H9 (cell line): ENCODE measurements around the gene FBLN7. TPM values are rescaled to one million over a fixed set of nuclear protein-coding genes. Genes with fewer than 3 reads are reported as not detected.

Source experiments
- DNase-seq: peaks from one replicate; pipeline ENCODE4 v3.0.0-alpha.2; 2017
- H2AFZ ChIP-seq: one replicate; pipeline ENCODE4 v1.6.1; 2013; ENCODE audit warnings: mild to moderate bottlenecking, low read length, control low read depth, moderate library complexity
- H2AK5ac ChIP-seq: 2 replicates; pipeline ENCODE4 v1.6.1; 2013; ENCODE audit warnings: low read length, control low read depth, mixed read lengths; ENCODE audit not compliant: insufficient read length
- H2BK120ac ChIP-seq: one replicate; pipeline ENCODE4 v1.6.1; 2013; ENCODE audit warnings: low read depth, mild to moderate bottlenecking, low read length, control low read depth, inconsistent platforms; ENCODE audit not compliant: poor library complexity, severe bottlenecking
- H2BK12ac ChIP-seq: 2 replicates; pipeline ENCODE4 v1.6.1; 2013; ENCODE audit warnings: low read length, control low read depth, mixed read lengths, low read depth; ENCODE audit not compliant: insufficient read length
- H2BK15ac ChIP-seq: 2 replicates; pipeline ENCODE4 v1.6.1; 2013; ENCODE audit warnings: low read depth, low read length, control low read depth
- H2BK20ac ChIP-seq: one replicate; pipeline ENCODE4 v1.6.1; 2013; ENCODE audit warnings: low read depth, mild to moderate bottlenecking, low read length, control low read depth, inconsistent platforms; ENCODE audit not compliant: poor library complexity, severe bottlenecking
- H2BK5ac ChIP-seq: 2 replicates; pipeline ENCODE4 v1.6.1; 2013; ENCODE audit warnings: low read length, control low read depth, mixed read lengths; ENCODE audit not compliant: insufficient read length
- H3K14ac ChIP-seq: 2 replicates; pipeline ENCODE4 v1.6.1; 2013; ENCODE audit warnings: low read length, control low read depth; ENCODE audit not compliant: insufficient read depth
- H3K18ac ChIP-seq: 2 replicates; pipeline ENCODE4 v1.6.1; 2013; ENCODE audit warnings: low read depth, mild to moderate bottlenecking, mixed read lengths, low read length, control low read depth; ENCODE audit not compliant: insufficient read length
- H3K23ac ChIP-seq: 2 replicates; pipeline ENCODE4 v1.6.1; 2013; ENCODE audit warnings: low read length, control low read depth, mixed read lengths, low read depth; ENCODE audit not compliant: insufficient read length
- H3K23me2 ChIP-seq: 2 replicates; pipeline ENCODE4 v1.6.1; 2013; ENCODE audit warnings: low read depth, mild to moderate bottlenecking, mixed read lengths, low read length, control low read depth; ENCODE audit not compliant: insufficient read length, poor library complexity, severe bottlenecking
- H3K27ac ChIP-seq: 2 replicates; pipeline ENCODE4 v1.5.1; 2013; ENCODE audit warnings: low read length, control low read depth, mixed read lengths, low read depth; ENCODE audit not compliant: insufficient read length
- H3K27me3 ChIP-seq: 2 replicates; pipeline ENCODE4 v1.6.1; 2013; ENCODE audit warnings: low read length, control low read depth, inconsistent platforms; ENCODE audit not compliant: insufficient read depth
- H3K4ac ChIP-seq: 2 replicates; pipeline ENCODE4 v1.6.1; 2013; ENCODE audit warnings: low read depth, mild to moderate bottlenecking, control low read depth, inconsistent platforms, low read length, moderate library complexity
- H3K4me1 ChIP-seq: 2 replicates; pipeline ENCODE4 v1.6.1; 2013; ENCODE audit warnings: low read length, control low read depth, inconsistent platforms; ENCODE audit not compliant: insufficient read depth
- H3K4me2 ChIP-seq: 2 replicates; pipeline ENCODE4 v1.6.1; 2013; ENCODE audit warnings: low read length, control low read depth, mixed read lengths; ENCODE audit not compliant: insufficient read length, insufficient read depth
- H3K56ac ChIP-seq: 2 replicates; pipeline ENCODE4 v1.6.1; 2013; ENCODE audit warnings: low read depth, mild to moderate bottlenecking, mixed read lengths, low read length, control low read depth; ENCODE audit not compliant: insufficient read length
- H3K79me1 ChIP-seq: 2 replicates; pipeline ENCODE4 v1.6.1; 2013; ENCODE audit warnings: low read depth, mild to moderate bottlenecking, moderate library complexity, low read length, control low read depth, inconsistent platforms; ENCODE audit not compliant: insufficient read depth, poor library complexity, severe bottlenecking
- H3K79me2 ChIP-seq: 2 replicates; pipeline ENCODE4 v1.6.1; 2013; ENCODE audit warnings: low read length, control low read depth, inconsistent platforms; ENCODE audit not compliant: insufficient read depth
- H3K9ac ChIP-seq: 2 replicates; pipeline ENCODE4 v1.6.1; 2013; ENCODE audit warnings: low read length, control low read depth, mixed read lengths; ENCODE audit not compliant: insufficient read length; ENCODE audit errors: extremely low read depth
- H3K9me3 ChIP-seq: one replicate; pipeline ENCODE4 v1.6.1; 2013; ENCODE audit warnings: low read depth, low read length, inconsistent platforms; ENCODE audit not compliant: control insufficient read depth
- H3T11ph ChIP-seq: one replicate; pipeline ENCODE4 v1.6.1; 2013; ENCODE audit warnings: mild to moderate bottlenecking, low read length, control low read depth, inconsistent platforms
- H4K20me1 ChIP-seq: one replicate; pipeline ENCODE4 v1.6.1; 2013; ENCODE audit not compliant: control insufficient read depth, insufficient read length, insufficient read depth
- H4K5ac ChIP-seq: 2 replicates; pipeline ENCODE4 v1.6.1; 2013; ENCODE audit warnings: low read depth, mild to moderate bottlenecking, mixed read lengths, low read length, control low read depth; ENCODE audit not compliant: insufficient read length
- H4K8ac ChIP-seq: replicated peaks from 2 replicates; pipeline ENCODE4 v1.6.1; 2013; ENCODE audit warnings: low read length, control low read depth, mixed read lengths, low read depth; ENCODE audit not compliant: insufficient read length
- H4K91ac ChIP-seq: 2 replicates; pipeline ENCODE4 v1.6.1; 2013; ENCODE audit warnings: low read depth, mild to moderate bottlenecking, moderate library complexity, mixed read lengths, low read length, control low read depth; ENCODE audit not compliant: insufficient read length
- H3K27ac Mint-ChIP-seq, 3 experiments: 2 replicates in 2 of 3; 3 replicates in 1 of 3; pipeline ENCODE4 v1.8.0; 2020 to 2021; ENCODE audit warnings: mixed read lengths in 3 of 3, mild to moderate bottlenecking in 1 of 3, moderate library complexity in 1 of 3
- H3K27me3 Mint-ChIP-seq: 2 replicates; pipeline ENCODE4 v1.8.0; 2021; ENCODE audit warnings: low read depth, mild to moderate bottlenecking, moderate library complexity, mixed read lengths
- H3K36me3 Mint-ChIP-seq, 3 experiments: 2 replicates in 2 of 3; 3 replicates in 1 of 3; pipeline ENCODE4 v1.8.0; 2020 to 2021; ENCODE audit warnings: low read depth in 3 of 3, mixed read lengths in 3 of 3; ENCODE audit not compliant: insufficient read depth in 1 of 3
- H3K4me1 Mint-ChIP-seq, 2 experiments: 2 replicates each; pipeline ENCODE4 v1.8.0; 2020; ENCODE audit warnings: mixed read lengths in 2 of 2
- H3K4me3 Mint-ChIP-seq, 2 experiments: 2 replicates in 1 of 2; 3 replicates in 1 of 2; pipeline ENCODE4 v1.8.0; 2020 to 2021; ENCODE audit warnings: mild to moderate bottlenecking in 2 of 2, mixed read lengths in 2 of 2, moderate library complexity in 1 of 2
- H3K9me3 Mint-ChIP-seq, 2 experiments: 2 replicates in 1 of 2; 3 replicates in 1 of 2; pipeline ENCODE4 v1.8.0; 2020; ENCODE audit warnings: mild to moderate bottlenecking in 2 of 2, mixed read lengths in 2 of 2, moderate library complexity in 1 of 2
- WGBS: extraction: QIAGEN DNeasy Blood & Tissue Kit; methylation state at CpG from one replicate; pipeline ENCODE4 v1.1.7; 2013; ENCODE audit warnings: missing lambda C conversion rate, low lambda C conversion rate, mixed read lengths; ENCODE audit not compliant: insufficient read length; ENCODE audit errors: extremely low coverage; 5-methylcytosine and 5-hydroxymethylcytosine counted together
- total RNA-seq: library from RNA; stranded (reverse); gene quantifications from 2 replicates; pipeline ENCODE4 v1.2.1, GENCODE V29; 2021
- TF ChIP-seq, protein P1 (sequence below): fragments of 200-600 bp; sonication (generic); conservative IDR thresholded peaks from 3 replicates; pipeline ENCODE4 v1.8.0; 2021; ENCODE audit warnings: antibody characterized with exemption, mild to moderate bottlenecking

The FBLN7 gene
- total RNA-seq, 1 experiment from 2014 or later, result 1.3 TPM

DNA sequence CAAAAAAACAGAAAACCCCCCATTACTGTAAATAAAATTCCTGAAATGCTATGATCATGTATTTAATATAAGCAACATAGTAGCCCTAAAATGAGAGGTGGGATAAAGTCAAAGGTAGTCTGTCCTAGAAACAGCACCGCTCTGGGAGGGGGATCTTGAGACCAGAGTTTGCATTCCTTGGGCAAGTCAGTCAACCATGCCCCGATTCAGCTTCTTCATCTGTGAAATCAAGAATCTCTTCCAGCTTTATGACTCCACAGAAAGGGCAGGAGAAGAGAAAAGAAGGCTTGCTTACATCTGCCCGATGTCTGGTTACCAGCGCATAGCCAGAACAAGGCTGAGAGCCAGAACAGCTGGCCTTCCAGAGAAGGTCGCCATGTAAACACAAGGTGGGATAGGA, 2.1 kb upstream of the FBLN7 start:
- no peak overlapping the region for H4K5ac ChIP-seq
- no peak overlapping the region for H2BK20ac ChIP-seq
- H3K4me1 ChIP-seq, result no peaks in the 10 kb centered on the region
- Mint-ChIP-seq H3K36me3 (peaks cover 0 to 5% (median 0%) of the 10 kb centered on the region in 3 experiments; a peak in 2 of 7 replicates), H3K27me3 (peaks cover 70% of the 10 kb centered on the region), H3K27ac (no peak overlapping the region), H3K9me3 (peaks cover 5 to 7% of the 10 kb centered on the region in 2 experiments; a peak in 3 of 5 replicates), H3K4me3 (peak overlapping the region in 1 of 2 experiments; percentile 12; a peak in 2 of 5 replicates), H3K4me1 (peaks cover 6 to 18% of the 10 kb centered on the region in 2 experiments)
- H3K56ac ChIP-seq, result no peak overlapping the region
- no peak overlapping the region for H3K18ac ChIP-seq
- H4K8ac ChIP-seq, result no peak overlapping the region
- WGBS, result no CpG with 5 or more reads among the region's 5 CpGs
- no peak overlapping the region for H3K23ac ChIP-seq
- TF ChIP-seq, protein P1, sequence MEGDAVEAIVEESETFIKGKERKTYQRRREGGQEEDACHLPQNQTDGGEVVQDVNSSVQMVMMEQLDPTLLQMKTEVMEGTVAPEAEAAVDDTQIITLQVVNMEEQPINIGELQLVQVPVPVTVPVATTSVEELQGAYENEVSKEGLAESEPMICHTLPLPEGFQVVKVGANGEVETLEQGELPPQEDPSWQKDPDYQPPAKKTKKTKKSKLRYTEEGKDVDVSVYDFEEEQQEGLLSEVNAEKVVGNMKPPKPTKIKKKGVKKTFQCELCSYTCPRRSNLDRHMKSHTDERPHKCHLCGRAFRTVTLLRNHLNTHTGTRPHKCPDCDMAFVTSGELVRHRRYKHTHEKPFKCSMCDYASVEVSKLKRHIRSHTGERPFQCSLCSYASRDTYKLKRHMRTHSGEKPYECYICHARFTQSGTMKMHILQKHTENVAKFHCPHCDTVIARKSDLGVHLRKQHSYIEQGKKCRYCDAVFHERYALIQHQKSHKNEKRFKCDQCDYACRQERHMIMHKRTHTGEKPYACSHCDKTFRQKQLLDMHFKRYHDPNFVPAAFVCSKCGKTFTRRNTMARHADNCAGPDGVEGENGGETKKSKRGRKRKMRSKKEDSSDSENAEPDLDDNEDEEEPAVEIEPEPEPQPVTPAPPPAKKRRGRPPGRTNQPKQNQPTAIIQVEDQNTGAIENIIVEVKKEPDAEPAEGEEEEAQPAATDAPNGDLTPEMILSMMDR, result no peak
- DNase-seq, result no peak
- no peak overlapping the region for H3T11ph ChIP-seq
- no peak overlapping the region for H3K14ac ChIP-seq
- no peak overlapping the region for H2AK5ac ChIP-seq
- H4K20me1 ChIP-seq, result no peaks in the 10 kb centered on the region
- no peak overlapping the region for H2AFZ ChIP-seq
- no peak overlapping the region for H3K4me2 ChIP-seq
- H2BK120ac ChIP-seq, result no peak overlapping the region
- no peak overlapping the region for H2BK12ac ChIP-seq
- H3K4ac ChIP-seq, result no peak overlapping the region
- H3K79me1 ChIP-seq, result no peaks in the 10 kb centered on the region
- H3K27me3 ChIP-seq, result peaks cover 22% of the 10 kb centered on the region
- H3K79me2 ChIP-seq, result no peaks in the 10 kb centered on the region
- H4K91ac ChIP-seq, result no peak overlapping the region
- H2BK5ac ChIP-seq, result no peak overlapping the region
- H3K9me3 ChIP-seq, result no peaks in the 10 kb centered on the region
- peaks cover 8% of the 10 kb centered on the region for H3K23me2 ChIP-seq
- no peak overlapping the region for H3K27ac ChIP-seq
- H2BK15ac ChIP-seq, result no peak overlapping the region
- no peak overlapping the region for H3K9ac ChIP-seq
